PFSK-1 (cell line): Measurements from ENCODE around the gene SLC25A44.

Source experiments
- POLR2AphosphoS5 ChIP-seq: IDR thresholded peaks from 2 replicates; pipeline ENCODE4 v1.6.1; 2012; ENCODE audit warnings: low read depth, mild to moderate bottlenecking, control low read depth, low read length, moderate library complexity
- REST ChIP-seq, 2 experiments: IDR thresholded peaks; 2 replicates each; pipeline versions ENCODE4 v1.6.1 to v1.8.0; 2011 to 2012; ENCODE audit warnings: low read depth in 2 of 2, low read length in 2 of 2, control low read depth in 1 of 2, inconsistent platforms in 1 of 2, mild to moderate bottlenecking in 1 of 2, moderate library complexity in 1 of 2; ENCODE audit not compliant: insufficient read depth in 1 of 2
- SIN3A ChIP-seq: IDR thresholded peaks from 2 replicates; pipeline ENCODE4 v1.6.1; 2012; ENCODE audit warnings: mild to moderate bottlenecking, low read length, moderate library complexity, borderline replicate concordance; ENCODE audit not compliant: insufficient read depth

- TF ChIP-seq SIN3A, result no peak
- no peak for TF ChIP-seq REST (IDR thresholded peaks at IDR 0.05; ENCODE audit: insufficient read depth in 1 of 2, low read depth in 2 of 2, low read length in 2 of 2)
- TF ChIP-seq POLR2AphosphoS5, result no peak
Observed at GRCh38 chr1:156229809-156230472, 36.0 kb downstream of the SLC25A44 start.
